ENCODE data around the gene ZAP70.

The ZAP70 gene

DNA sequence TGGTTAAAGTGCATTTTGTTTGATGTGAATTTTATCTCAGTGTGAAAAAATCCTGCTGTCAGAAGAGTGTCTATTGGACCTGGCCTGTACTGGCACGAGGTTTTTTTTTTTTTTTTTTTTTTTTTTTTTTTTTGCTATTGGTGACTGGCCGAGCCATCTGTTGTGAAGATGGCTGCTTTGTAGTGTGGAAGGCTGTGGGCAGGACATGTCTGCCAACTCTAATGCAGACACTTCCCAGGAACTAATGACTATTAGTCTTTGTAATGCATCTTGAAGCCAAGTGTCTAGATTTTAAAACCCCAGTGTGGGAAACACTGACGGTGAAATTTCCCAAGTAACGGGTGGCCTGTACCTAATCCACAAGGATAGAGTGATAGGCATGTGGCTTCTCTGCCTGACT lies 34.3 kb downstream of the ZAP70 start:
- no peak overlapping the region for H3K4me3 ChIP-seq (ENCODE audit: low read depth, low read length)

DNA sequence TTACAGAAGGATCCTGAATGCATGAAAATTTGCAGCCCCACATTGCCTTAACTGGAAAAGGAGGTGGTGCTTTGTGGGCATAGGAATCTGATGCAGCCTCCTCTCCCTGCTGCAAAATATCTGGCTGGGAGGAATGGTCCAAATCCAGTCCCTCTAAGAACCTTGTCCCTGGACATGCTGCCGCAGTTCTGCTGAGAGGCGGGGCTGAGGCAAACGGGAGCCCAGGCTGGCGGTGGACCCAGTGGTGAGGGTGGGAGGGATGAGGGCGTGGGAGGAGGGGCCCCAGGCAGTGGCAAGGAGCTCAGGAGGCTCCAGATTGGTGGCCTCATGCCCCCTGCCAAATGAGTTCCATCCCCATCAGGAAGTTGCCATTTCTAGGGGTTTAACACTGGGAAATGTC lies 36.2 kb downstream of the ZAP70 start:
- no peak overlapping the region for H3K4me3 ChIP-seq (ENCODE audit: low read depth, low read length)

DNA sequence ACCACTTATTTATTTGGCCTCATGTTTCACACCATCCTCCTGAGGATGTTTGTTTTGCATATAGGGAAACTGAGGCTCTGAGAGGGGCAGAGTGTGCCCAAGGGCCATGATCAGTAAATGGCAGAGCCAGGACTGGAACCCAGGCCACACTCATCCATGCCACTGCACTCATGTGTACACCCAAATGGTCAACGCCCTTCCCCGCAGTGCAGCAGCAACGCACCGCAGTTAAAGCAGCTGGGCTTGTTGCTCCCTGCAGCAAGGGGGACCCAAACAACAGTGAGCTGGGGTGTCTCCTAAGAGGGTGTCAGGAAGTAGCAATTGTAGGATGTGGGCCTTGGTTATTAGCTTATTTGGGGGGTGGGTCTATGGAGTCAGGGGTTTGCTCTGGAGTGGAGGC lies 36.6 kb downstream of the ZAP70 start:
- H3K4me3 ChIP-seq (ENCODE audit: low read depth, low read length) = no peak overlapping the region

DNA sequence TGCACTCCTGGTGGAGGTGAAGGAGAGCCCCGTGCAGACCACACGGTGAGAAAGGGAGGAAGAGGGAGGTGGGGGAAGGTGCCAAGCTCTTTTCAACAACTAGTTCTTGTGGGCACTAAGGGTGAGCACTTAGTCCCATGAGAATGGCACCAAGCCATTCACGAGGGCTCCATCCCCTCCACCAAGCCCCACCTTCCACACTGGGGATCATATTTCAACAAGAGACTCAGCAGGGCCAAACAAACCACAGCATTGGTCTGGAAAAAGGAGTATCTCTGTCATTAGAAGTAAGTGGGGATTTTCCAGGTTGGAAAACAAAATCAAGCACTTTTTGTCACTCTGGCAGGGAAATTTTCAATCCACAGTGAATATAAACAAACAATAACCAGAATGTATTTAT lies 38.4 kb downstream of the ZAP70 start:
- H3K4me3 ChIP-seq (ENCODE audit: low read depth, low read length) = no peak overlapping the region

DNA sequence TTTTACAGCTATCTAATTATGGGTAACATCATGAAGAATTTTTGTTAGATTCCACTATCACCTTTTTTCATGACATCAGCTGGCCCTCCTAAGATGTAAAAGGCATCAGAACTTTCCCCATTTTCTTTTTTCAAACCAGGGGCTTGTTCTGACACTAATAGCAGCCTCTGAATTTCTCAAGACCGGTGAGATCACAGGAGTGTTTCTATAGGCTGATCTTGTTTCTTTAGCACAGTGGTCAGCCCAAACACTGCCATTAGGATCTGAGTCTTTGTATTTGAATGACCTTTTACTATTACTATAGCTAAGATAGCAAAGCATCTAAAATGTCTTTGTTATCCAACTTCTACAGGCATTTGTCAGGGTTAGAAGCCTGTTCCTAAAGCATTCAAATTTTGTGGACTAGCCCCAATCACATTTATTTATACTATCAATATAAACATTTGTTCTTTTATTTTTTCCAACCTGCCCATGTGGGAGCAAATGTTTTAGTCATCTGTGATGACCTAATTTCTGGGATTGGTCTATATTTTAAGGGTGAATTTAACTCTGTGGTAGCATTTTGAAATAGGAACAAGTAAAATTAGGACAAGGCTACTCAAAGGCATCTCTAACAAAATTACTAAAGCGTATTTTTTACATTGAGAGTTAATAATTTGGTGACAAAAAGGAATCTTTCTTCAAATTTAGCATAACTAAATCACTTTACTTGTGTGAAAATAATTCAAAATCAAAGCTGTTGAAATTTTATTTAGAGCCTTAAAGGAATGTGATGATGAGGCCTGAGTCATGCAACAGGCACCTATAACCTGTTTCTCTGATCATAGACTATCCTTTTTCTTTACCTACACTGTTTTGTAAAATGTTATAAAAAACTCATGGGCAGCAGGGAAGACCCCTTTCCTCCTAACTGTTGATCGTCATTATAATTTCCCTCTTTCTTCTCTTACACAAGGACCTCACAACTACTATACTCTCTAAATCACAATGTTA lies 39.3 kb downstream of the ZAP70 start:
- H3K4me3 ChIP-seq (ENCODE audit: low read depth, low read length) = no peak overlapping the region

DNA sequence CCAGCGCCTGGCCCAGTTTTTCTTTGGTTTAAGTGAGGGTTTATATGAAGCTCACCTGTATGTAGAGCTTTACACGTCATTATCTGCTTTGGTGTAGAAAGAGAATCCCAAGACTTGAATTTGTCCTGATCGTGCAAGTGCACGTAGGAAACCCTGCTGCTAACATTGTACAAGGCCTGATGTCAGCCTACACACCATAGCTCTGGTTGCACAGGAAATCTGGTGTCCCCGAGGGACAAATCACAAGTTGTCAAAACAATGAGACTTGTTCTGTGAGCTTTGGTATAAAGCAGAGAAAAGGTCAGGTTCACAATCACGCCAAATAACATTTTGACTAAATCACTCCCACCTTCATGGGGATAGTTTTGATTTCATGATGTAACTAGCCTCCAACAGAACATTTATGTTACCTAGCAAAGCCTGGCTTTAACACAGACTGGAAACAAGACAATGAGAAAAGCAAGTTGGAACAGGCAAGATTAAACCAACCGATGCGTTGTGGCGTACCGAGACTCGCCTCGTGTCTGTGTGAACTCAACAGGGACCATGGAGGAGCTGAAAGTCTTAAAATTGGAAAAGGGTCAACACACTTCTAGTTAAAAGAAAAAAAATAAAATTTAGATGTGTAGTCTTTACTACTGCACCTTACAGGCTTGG lies 41.4 kb downstream of the ZAP70 start:
- H3K4me3 ChIP-seq (ENCODE audit: low read depth, low read length) = no peak overlapping the region

DNA sequence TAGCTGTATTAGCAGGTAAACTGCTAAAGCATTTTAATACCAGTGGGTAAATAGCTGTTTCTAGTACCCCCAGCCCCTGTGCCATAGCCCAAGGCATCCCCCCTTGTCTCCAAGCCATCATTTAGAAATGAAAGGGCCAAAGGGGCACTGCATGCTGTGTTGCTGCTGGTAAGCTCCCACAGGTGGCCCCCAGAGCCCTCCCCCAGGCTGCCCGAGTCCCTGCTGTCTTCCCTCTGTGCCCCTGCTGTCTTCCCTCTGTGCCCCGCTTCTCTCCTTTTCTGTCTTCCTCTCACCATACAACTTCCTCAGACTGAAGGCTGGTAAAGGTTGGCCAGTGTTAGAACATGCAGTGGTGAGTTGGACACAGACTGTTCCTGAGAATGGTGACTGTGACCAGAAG lies 42.1 kb downstream of the ZAP70 start:
- no peak overlapping the region for H3K4me3 ChIP-seq (ENCODE audit: low read depth, low read length)

GRCh38 chr2:97757062-97757461 lies 43.7 kb downstream of the ZAP70 start:
- no peak overlapping the region for H3K4me3 ChIP-seq (ENCODE audit: low read depth, low read length)

DNA sequence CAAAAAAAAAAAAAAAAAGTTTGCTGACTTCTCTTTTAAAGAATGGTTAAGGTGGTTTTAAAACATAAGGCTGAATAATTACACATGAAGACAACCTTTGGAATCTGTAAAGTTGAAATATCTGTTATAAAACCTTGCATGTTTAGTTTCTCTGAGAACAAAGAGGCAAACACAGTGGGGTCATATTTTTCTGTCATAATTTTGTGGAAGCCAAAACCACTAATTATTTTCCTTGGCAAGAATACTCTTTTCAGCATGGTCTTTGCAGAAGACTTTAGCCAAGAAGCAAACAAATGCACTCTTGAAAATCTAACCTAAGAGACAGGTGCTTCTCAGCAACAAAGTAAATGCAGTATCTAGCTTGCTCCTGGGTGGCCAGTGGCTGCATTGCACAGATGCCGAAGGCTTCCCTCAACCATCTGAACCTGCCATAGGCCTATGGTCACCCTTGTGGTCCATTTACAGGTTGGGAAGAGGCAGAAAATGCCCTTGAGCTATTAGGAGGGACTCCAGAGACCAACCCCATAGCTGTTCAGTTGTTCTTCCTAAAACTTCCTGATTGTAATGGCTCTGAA lies 44.8 kb downstream of the ZAP70 start:
- H3K4me3 ChIP-seq (ENCODE audit: low read depth, low read length) = no peak overlapping the region

DNA sequence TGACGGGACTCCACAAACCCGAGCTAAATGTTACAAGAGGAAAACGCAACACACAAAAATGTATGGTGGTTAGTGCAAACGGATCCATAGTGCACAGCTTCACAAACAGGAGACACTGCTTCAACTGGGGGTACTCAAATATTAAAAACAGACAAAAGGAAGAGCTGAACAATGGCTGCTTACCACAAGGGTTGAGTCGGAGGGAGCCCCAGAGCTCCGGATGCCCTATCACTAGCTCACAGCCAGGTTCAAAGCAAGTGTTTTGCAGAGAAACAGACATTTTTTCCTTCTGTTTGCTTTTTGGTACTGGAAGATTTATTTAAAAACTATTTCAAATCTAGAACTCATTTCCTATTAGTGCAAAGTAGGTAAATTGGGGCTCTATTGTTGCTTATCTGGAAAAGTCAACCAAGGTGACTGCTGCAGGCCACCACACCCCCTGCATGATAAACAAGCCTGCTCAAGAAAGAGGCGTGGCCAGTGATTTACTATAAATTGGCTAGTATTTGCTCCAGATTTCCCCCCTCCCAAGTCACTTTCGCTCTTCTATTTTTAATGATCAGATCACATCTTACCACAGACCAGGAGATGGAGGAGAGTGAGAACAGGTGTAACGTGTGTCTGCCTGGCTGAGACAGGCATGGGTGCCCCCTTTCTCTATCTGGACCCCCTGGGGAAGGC lies 46.5 kb downstream of the ZAP70 start:
- H3K4me3 ChIP-seq (ENCODE audit: low read depth, low read length) = no peak overlapping the region

DNA sequence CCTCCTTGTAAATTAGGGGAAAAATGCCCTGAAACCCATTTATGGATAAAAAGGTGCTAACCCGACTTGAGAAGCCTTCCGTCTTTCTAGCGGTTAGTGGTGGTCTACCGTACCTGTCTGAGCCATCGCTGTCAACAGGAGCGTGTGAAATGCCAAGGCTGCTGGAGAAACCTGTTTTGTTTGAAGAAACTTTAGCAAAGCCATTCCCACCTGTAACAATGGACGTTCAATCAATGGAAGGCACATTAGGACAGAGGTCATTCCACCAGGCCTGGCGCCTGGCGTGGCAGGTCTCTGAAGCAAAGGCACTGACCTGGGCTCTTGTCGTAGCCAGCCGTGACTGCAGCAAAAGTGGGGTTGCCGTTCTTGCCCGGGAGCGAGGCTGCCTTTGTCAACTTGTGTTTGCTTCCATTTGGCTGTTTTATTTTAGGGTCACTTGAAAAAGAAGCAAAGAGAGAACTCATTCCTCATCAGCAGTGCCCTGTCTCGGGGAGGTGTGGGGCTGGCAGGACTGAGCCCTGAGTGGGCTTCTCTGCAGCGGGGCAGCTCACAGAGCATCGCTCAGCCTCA lies 47.2 kb downstream of the ZAP70 start:
- H3K4me3 ChIP-seq (ENCODE audit: low read depth, low read length) = no peak overlapping the region

DNA sequence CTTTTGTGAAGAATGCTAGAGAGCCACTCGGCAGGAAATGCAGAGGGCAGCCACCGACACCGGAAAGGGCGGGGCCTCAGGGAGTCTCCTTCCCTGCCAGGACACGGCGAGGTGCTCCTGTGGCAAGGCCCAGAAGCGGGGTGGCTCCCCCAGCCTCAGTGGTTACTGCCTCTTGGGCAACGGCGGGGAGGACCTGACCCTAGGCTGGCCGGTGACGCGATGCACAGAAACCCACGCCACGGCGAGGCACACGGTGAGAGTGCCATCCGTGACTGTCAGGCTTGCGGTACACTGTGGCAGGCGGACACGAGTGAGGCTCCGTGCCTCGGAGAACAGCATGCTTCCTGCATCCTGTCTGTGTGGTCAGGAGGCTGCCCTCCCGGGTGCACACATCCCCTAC lies 47.8 kb downstream of the ZAP70 start:
- H3K4me3 ChIP-seq (ENCODE audit: low read depth, low read length) = no peak overlapping the region

- no peak overlapping the region for H3K4me3 ChIP-seq (ENCODE audit: low read depth, low read length)
Observed at GRCh38 chr2:97763176-97763845, 49.9 kb downstream of the ZAP70 start.

DNA sequence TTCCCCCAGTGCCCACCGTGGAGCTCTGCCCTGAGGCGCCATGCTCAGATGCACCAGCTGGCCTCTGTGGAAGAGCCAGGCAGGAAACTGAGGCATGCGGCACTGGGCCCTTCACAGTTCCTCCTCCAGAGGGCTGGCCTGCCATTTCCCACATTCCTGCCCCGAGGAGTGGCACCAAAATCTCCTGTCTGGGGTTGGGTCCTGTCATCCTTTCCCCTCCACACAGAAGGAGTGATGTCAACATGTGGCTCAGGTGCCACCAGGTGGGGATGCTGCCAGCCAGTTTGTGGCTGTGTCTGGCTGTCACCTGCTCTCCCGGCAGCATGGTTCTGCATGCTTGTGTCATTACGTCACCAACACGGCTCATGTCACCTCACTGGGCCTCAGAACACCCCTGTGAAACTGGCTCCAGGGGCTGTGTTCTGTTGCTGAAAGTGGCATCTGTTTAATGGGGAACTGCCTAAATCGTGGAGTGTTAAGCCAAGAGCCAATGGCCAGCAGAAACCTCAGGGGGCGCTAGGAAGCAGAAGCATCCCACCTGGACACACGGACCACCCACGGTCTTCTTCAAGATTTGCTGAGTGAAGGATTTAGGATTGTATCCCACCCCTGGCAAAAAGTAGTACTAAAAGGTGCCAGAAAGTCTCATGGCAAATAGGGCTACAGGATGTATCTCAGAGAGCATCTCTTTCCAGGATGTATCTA lies 51.3 kb downstream of the ZAP70 start:
- H3K4me3 ChIP-seq (ENCODE audit: low read depth, low read length) = no peak overlapping the region

DNA sequence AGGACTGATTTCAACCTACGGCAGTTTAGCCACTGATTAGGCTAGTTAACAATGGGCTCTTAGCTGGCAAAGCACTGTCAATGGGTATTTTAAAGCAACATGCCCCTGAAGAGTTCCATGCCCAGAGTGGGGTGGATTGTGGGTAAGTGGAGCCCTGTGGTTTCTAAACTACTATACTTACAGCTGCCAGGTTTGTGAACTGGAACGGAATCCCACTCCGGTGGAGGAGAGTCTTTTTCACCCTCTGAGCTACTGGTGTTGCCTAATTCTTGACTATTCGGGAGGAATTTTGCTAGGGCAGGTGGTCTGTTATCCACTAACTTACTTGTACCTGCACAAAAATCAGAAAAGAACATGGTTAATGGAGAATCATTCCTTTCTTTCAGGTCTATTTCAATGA lies 52.6 kb downstream of the ZAP70 start:
- H3K4me3 ChIP-seq (ENCODE audit: low read depth, low read length) = no peak overlapping the region

- H3K4me3 ChIP-seq (ENCODE audit: low read depth, low read length) = no peak overlapping the region
Observed at GRCh38 chr2:97766567-97766966, 53.2 kb downstream of the ZAP70 start.

DNA sequence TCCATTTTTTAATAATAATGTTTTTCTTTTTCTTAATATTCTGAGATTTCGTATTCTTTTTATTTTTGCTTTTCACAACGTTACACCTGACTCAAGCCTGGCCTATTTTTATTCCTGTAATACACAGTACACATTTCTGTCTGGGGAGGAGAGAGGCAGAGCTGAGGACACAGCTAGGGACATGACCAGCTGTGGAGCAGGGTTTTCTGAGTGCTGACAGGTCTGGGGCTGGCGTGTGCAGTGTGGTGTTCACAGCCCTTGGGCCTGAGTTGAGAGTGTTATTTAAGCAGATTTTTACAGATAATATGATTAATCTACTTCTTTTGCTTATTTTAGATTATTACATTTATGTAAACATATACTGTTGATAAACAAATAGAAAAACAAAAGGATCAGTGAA lies 55.9 kb downstream of the ZAP70 start:
- no peak overlapping the region for H3K4me3 ChIP-seq (ENCODE audit: low read depth, low read length)

DNA sequence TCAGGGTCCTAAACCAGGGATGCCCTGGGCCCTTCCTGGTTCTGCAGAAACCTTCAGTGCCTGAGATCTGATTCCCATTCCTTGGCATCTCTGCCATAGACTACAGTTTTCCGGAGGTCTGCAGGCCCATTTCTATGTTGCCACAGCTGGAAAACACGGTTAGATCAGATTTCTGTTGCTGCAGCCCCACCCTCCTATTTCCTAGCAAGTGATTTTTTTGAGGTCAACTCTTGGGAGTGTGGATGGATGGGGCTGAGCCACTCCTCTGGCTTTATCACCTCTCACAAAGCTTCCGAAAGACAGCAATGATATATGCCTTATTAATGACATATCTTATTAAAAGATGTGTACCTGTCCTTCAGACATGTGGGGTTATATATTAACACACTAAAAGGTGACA lies 56.3 kb downstream of the ZAP70 start:
- H3K4me3 ChIP-seq (ENCODE audit: low read depth, low read length) = no peak overlapping the region

DNA sequence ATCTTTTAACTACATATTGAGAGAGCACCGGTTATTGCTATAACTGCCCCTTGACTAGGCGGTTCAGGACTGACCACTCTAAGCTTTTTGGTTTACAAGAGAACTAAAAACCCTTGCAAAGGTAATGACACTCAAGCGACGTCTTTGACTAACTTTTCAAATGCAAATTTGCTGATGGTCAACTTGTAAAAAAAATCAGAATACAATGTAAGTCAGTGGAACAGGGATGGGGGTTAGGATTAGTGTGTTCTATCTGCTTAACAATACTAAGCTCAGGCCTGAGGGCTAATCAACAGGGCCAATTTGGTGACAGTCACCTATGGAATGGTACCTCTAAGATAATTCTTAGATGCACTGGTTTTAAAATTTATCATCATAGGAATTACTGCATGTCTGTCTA lies 57.1 kb downstream of the ZAP70 start:
- H3K4me3 ChIP-seq (ENCODE audit: low read depth, low read length) = no peak overlapping the region

DNA sequence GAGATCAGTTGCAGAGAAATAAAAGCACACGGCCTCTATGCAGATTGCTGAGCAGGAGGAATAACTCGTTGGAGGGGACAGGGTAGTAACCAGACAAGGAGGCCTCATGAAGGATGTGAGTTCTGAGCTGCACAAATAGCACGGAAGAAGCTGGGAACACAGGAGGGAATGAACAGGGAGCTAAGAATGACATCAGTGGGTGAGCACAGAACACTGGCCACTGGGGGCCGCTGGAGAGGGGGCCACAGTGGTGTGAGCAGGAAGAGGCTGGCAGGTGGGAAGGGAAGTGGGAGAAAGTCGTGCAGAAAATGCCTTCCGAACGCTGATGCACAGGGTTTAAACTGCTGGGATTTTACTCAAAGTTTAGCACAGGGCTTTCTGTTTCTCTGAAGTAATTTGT lies 61.0 kb downstream of the ZAP70 start:
- H3K4me3 ChIP-seq (ENCODE audit: low read depth, low read length) = no peak overlapping the region

All from iPS-11a (cell line).